Activated CD8-positive, alpha-beta memory T cell treated with anti-CD3 and anti-CD28 coated beads, Interleukin-2, amount 50 U/mL, for 1 hour (primary cell): ENCODE data around the gene TEKT5.
"Not testable (repeated sequence)": the region's sequence is repeated elsewhere in the genome, so short reads cannot be mapped to it uniquely, and the experiment has no call there.

Experiments
- DNase-seq: peaks from one replicate; pipeline ENCODE4 v3.0.0-alpha.2; 2020; ENCODE audit errors: extremely low read depth

TEKT5 gene

DNA sequence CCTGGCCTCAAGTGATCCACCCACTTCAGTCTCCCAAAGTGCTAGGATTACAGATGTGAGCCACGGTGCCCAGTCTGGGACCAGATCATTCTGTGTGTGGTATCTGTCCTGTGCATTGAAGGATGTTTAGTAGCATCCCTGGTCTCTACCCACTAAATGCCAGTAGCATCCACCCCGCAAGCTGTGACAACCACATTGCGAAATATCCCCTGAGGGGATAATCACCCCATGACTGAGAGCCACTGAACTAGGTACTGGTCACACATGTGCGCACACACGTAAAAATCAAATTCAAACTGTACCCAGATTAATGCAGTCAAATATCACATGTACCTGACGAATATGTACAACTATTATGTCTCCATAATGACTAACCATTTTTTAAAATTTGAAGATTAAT is 35.8 kb downstream of the TEKT5 start:
- DNase-seq: no peak

DNA sequence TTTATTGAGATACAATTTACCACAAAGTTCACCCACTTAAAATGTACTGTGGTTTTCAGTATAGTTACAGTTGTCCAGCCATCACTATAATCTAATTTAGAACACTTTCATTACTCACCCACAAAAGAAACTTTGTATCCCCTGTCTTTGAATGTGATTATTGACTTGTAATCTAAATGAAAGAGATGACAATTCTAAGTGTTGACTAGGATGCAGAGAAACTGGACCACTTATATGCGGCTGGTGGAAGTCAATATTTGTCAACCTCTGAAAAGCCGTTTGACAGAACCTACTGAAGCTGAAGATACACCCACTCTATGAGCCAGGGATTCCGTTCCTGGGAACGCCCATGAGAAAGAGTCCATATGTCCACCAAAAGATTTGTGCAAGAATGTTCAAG is 36.8 kb downstream of the TEKT5 start:
- DNase-seq: no peak

GRCh38 chr16:10656618-10657017 is 38.1 kb downstream of the TEKT5 start:
- no peak for DNase-seq

DNA sequence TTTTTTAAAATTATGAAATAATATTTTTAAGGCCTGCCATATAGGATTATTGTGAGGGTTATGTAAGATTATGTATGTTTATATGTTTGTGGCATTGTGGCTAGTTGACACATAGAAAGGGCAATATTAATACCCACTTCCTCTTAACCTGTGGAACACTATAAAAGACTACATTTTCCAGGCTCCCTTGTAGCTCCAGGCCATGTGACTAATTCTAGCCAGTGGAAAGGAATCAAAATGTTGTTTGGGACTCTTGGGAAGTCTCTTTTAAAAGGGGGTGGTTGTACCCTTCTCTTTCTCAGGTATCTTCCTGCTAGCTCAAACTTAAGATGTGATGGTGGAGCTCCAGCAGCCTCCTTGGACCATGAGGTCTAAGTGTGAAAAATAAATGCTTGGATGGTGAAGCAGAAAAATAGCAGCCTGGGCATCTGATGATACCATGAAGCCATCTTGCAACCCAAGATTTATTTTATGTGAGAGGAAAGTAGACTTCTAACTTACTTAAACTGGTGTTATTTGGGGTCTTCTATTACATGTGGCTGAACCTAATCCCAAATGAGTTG is 39.2 kb downstream of the TEKT5 start:
- no peak for DNase-seq

- DNase-seq: no peak
These were observed 39.9 kb downstream of the TEKT5 start for GRCh38 chr16:10654592-10655414.

DNA sequence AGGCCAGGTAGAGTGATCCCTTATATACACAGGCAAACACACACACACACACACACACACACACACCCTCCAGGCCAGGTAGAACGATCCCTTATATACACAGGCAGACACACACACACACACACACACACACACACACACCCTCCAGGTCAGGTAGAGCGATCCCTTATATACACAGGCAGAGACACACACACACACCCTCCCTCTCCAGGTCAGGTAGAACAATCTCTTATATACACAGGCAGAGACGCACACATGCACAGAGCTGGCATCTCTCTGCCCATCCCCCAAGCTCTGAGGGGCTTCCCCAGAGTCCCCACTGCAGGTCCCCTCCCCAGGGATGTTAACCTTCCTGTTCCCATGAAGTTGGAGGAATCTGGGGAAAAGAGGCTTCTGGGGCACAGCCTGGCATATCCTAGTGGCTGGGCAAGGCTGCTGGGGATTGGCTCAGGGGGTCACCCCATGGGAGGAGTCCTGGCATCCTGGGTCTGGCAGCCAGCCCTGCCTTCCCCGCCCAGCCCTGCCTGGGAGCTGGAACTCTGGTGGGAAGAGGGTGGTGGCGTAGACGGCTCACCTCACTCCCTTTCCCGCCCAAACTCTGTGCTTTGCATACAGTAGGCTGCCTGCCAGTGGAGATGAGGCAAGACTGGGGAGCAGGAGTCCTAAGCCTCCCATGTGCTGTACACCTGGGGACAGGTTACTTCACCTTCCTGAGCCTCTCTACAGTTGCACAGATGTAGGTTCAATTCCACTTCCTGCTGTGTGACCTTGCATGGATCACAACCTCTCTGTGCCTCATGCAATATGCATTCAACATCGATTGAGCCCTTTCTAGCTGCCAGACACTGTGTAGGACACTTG is 41.8 kb downstream of the TEKT5 start:
- no peak for DNase-seq

DNA sequence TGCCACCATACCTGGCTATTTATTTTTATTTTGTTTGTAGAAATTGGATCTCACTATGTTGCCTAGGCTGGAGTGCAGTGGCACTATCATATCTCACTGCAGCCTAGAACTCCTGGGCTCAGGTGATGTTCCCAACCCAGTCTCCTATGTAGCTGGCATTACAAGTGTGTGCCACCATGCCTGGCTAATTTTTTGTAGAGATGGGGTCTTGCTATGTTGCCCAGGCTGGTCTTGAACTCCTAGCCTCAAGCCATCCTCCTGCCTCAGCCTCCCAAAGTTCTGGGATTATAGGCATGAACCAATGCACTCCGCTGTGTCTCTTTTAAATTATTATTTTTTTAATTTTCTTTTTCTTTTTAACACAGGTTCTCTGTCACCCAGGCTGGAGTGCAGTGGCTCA is 45.6 kb downstream of the TEKT5 start:
- not testable (repeated sequence) for DNase-seq

DNA sequence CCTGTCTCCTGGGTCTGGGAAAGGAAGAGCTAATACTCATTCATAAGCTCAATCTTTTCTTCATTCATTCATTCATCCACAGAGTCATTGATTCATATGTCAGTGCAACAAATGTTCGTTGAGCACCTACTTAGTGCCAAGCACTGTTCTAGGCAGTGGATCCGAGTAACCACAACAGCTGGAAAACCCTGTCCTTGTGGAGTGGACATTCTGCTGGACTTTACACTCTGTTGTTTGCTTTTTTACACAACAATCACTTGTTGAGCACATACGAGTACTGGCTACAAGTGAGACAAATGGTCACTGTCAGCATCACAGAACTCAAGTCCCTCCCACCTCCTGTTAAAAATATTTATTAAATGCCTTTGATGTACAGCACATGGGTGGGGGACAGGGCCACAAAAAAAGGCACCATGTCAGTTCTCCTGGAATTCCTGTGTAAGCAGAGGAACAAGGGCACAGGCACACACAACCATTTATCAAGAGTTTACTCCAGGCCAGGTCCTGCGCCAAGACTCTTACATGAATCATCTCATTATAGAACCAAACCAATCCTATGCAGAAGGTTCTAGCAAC is 46.9 kb downstream of the TEKT5 start:
- no peak for DNase-seq

GRCh38 chr16:10647264-10647720 is 47.4 kb downstream of the TEKT5 start:
- DNase-seq: no peak

- DNase-seq: no peak
These were observed 48.0 kb downstream of the TEKT5 start for GRCh38 chr16:10646581-10647263.

GRCh38 chr16:10646228-10646580 is 48.5 kb downstream of the TEKT5 start:
- DNase-seq: no peak

- DNase-seq: no peak
These were observed 50.6 kb downstream of the TEKT5 start for GRCh38 chr16:10644092-10644491.

GRCh38 chr16:10642964-10643363 is 51.8 kb downstream of the TEKT5 start:
- DNase-seq: no peak

DNA sequence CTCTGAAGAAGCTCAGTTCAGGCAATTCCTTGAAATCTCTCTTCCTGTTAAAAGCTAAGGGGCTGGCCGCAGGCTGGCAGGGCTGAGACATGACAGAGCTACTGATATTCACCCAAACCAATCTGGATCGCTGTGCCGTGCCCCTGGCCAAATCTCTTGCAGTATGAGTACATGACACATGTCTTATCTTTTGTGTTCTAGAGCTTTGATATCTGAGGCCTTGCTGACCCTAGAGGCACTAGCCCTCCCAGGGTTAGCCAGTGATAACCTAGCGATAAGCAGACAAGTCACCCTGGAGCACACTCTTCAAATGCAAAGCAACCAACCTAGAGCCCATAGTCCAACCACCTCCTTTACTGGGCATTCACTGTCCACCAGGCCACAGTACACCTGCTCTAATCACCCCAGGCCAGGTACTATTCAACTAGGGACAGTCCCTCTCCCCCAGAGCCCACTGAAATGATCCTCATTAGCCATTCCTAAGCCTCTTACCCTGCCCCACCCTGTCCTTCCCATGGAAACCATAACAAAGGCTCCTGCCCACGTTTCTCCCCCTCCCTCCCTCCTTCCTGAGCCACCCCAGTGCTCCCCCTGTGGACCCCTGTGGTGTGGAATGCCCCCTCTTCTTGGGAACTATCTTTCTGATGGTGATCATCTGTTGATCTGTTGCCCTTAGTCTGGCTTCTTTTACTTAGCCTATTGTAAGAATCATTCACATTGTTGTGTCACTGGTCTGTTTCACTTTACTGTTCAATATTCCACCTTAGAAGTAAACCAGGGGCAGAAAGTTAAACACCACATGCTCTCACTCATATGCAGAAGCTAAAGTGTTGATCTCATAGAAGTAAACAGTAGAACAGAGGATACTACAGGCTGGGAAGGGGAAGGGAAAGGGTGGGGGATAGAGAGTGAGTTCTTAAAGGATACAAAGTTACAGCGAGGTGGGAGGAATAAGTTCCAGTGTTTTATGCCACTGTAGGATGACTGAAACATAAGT is 52.5 kb downstream of the TEKT5 start:
- DNase-seq: no peak

GRCh38 chr16:10641555-10641952 is 53.2 kb downstream of the TEKT5 start:
- DNase-seq: no peak

DNA sequence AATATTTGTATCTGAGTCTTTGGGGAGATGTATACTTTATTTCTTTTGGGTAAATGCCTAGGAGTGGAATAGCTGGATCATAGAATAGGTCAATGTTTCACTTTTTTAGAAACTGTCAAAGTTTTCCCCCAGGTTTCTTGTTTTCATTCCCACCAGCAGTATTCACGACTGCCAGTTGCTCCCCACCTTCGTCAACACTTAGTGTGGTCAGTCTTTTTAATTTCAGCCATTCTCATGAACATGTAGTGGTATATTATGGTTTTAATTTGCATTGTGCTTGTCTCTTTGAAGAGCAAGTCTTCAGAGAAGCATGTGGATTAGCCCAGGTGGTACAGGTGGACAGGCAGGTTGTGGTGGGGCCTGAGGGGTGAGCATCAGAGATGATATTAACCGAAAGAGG is 53.8 kb downstream of the TEKT5 start:
- DNase-seq: no peak

DNA sequence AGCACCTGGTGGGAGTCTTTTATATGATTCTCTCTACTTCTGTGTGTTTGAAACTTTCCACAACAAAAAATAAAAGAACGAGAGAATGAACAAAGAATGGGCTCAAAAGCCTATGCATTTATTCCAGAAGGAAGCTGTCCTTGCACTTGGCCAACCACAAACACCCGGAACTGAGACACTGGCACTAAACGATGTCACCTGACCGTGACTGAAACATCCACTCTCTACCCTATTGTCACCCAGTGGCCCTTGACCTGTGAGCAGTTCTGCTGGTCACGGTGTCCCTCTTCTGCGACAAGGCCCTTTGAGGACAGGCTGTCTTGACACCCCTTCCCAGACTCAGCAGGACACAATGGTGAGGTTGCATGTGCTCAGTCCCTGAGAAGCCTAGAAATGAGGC is 56.6 kb downstream of the TEKT5 start:
- DNase-seq: no peak

DNA sequence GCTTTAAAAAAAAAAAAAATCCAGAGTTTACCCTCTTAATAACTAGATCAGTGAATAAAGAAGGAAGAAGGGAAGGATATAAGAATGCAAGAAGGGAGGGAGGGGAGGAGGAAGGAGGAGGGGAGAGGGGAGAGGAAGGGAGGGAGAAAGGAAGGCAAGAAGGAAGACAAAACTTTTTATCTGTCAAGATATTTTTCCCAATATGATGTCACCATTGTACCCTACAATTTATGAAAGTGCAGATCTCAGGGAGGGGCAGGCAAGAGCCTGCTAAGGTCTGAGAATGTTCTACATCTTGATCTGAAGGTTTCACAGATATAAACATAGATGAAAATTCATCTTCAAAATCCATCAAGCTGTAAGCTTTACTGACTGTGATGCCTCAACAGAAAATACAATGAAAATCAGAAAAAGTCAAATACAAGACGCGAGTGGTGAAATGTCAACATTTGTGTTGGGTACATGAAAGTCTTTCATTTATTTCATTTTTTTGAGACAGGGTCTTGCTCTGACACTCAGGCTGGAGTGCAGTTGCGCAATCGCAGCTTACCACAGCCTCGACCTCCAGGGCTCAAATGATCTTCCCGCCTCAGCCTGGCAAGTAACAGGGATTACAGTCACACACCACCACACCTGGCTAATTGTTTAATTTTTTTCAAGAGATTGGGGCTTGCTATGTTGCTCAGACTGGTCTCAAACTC is 57.2 kb downstream of the TEKT5 start:
- no peak for DNase-seq

DNA sequence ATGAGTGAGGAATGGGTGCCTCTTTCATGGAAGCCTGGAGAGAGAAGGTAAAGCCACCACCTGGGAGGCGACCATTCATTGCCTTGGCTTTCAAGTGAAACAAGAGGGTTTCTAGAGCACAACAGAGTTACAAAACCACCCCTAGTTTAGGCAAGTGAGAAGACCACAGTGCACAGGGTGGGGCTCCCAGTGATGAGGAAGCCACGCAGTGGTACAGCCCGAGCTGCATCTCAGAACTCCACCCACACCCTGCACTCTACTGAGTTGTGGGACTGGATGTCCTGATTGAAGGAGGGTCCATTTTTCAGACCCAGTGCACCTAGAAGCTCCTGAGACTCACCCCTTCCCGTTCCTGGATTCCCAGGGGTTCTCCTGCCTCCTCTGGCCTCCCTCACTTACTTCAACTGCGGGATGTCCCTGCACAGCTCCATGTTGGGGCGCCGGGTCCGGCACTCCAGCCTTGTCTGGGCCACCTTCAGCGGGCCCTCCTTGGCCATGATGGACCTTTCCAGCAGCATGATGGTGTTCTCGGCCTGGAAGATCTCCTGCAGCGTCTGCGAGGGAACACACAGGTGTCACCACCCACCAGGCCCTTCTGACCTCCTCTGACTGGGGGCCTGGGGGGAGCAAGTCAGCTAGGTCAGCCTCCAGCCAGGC is 59.2 kb downstream of the TEKT5 start:
- no peak for DNase-seq
